HepG2 (cell line): ENCODE results near the gene NCOA3. TPM values are rescaled to one million over a fixed set of nuclear protein-coding genes. Genes with fewer than 3 reads are reported as not detected.

Source experiments
- CBX5 ChIP-seq: sonication (generic); formaldehyde crosslinking; IDR thresholded peaks from 2 replicates; pipeline ENCODE4 v1.4.0; 2020; ENCODE audit warnings: missing genetic modification reagents, borderline replicate concordance
- CREB1 ChIP-seq, 2 experiments: fragments of 450-650 bp in 1 of 2; IDR thresholded peaks; 2 replicates each; pipeline ENCODE4 v1.6.1; 2016 to 2017; ENCODE audit warnings: control low read depth in 1 of 2, mild to moderate bottlenecking in 1 of 2, missing compliant biosample characterization in 1 of 2, missing genetic modification characterization in 1 of 2
- KLF12 ChIP-seq: sonication (generic); formaldehyde crosslinking; IDR thresholded peaks from 2 replicates; pipeline ENCODE4 v1.4.0; 2020; ENCODE audit warnings: missing genetic modification reagents, borderline replicate concordance
- LCORL ChIP-seq, 2 experiments: fragments of 450-650 bp in 1 of 2; sonication (generic) in 1 of 2; formaldehyde crosslinking in 1 of 2; IDR thresholded peaks; 2 replicates each; pipeline versions ENCODE4 v1.5.0 to v1.6.1; 2017 to 2020; ENCODE audit warnings: antibody characterized with exemption in 1 of 2, missing genetic modification reagents in 1 of 2
- MTERF4 ChIP-seq: sonication (generic); formaldehyde crosslinking; IDR thresholded peaks from 2 replicates; pipeline ENCODE4 v1.8.0; 2023; ENCODE audit warnings: mild to moderate bottlenecking, missing genetic modification reagents
- NR3C1 ChIP-seq: sonication (generic); formaldehyde crosslinking; IDR thresholded peaks from 2 replicates; pipeline ENCODE4 v1.4.0; 2020; ENCODE audit warnings: missing genetic modification reagents
- RFXANK ChIP-seq: IDR thresholded peaks from 2 replicates; pipeline ENCODE4 v1.6.1; 2016
- SMYD3 ChIP-seq: sonication (generic); formaldehyde crosslinking; IDR thresholded peaks from 2 replicates; pipeline ENCODE4 v1.8.1; 2023; ENCODE audit warnings: mild to moderate bottlenecking, missing genetic modification reagents
- SRSF4 ChIP-seq: fragments of 200-400 bp; formaldehyde crosslinking; IDR thresholded peaks from one replicate; pipeline ENCODE4 v1.6.1; 2018; ENCODE audit warnings: mild to moderate bottlenecking, low read depth, low read length, moderate library complexity; ENCODE audit not compliant: poor library complexity, severe bottlenecking
- ZBTB33 ChIP-seq: sonication (generic); formaldehyde crosslinking; IDR thresholded peaks from 2 replicates; pipeline ENCODE4 v1.4.0; 2020; ENCODE audit warnings: missing genetic modification reagents
- ZNF142 ChIP-seq: sonication (generic); formaldehyde crosslinking; IDR thresholded peaks from 2 replicates; pipeline ENCODE4 v1.4.0; 2020; ENCODE audit warnings: missing genetic modification reagents
- ZNF232 ChIP-seq: sonication (generic); formaldehyde crosslinking; IDR thresholded peaks from 2 replicates; pipeline ENCODE4 v1.4.0; 2020; ENCODE audit warnings: missing genetic modification reagents, borderline replicate concordance
- ZNF510 ChIP-seq: sonication (generic); formaldehyde crosslinking; IDR thresholded peaks from 2 replicates; pipeline ENCODE4 v1.4.0; 2020; ENCODE audit warnings: low read depth, mild to moderate bottlenecking, missing genetic modification reagents
- ZNF614 ChIP-seq: IDR thresholded peaks from 2 replicates; pipeline ENCODE4 v1.6.1; 2018; ENCODE audit warnings: missing biosample characterization, missing genetic modification reagents, inconsistent platforms, borderline replicate concordance
- ZNF629 ChIP-seq: sonication (generic); formaldehyde crosslinking; conservative IDR thresholded peaks from 2 replicates; pipeline ENCODE4 v1.5.0; 2020; ENCODE audit warnings: missing genetic modification reagents
- ZNF766 ChIP-seq: sonication (generic); formaldehyde crosslinking; IDR thresholded peaks from 2 replicates; pipeline ENCODE4 v1.5.0; 2020; ENCODE audit warnings: missing genetic modification reagents, borderline replicate concordance
- ZNF768 ChIP-seq: sonication (generic); formaldehyde crosslinking; IDR thresholded peaks from 2 replicates; pipeline ENCODE4 v1.4.0; 2020; ENCODE audit warnings: missing genetic modification reagents
- ZUFSP ChIP-seq: sonication (generic); formaldehyde crosslinking; IDR thresholded peaks from 2 replicates; pipeline ENCODE4 v1.9.0; 2021; ENCODE audit warnings: missing genetic modification reagents, mild to moderate bottlenecking, borderline replicate concordance
- polyA plus RNA-seq, 8 experiments: library from polyadenylated mRNA; depleted of rRNA in 3 of 8; stranded (reverse) in 7 of 8; unstranded in 1 of 8; fragments of >200 nt; fragmentation: Illumina TruSeq in 4 of 8; extraction: Trizol in 4 of 8; gene quantifications; 2 replicates each; pipeline versions ENCODE4 v1.2.1 to v1.2.3, GENCODE V29; 2011 to 2016; ENCODE audit warnings: low read depth in 4 of 8, missing spikeins in 1 of 8, mixed read lengths in 1 of 8; ENCODE audit not compliant: insufficient read depth in 1 of 8
- total RNA-seq, 5 experiments: library from RNA; depleted of rRNA; stranded (reverse); fragments of >200 nt; fragmentation: Illumina TruSeq; extraction: Trizol; gene quantifications; 2 replicates each; pipeline ENCODE4 v1.2.3, GENCODE V29; 2016; ENCODE audit warnings: low read depth in 1 of 5

The NCOA3 gene
- total and polyA plus RNA-seq, 2 of the 13 experiments (the other 11 are each of a cell fraction or from before 2014, with no cell fraction given) = 35.0 to 56.8 TPM

- no peak for TF ChIP-seq ZBTB33 (CRISPR knock-in tag)
- TF ChIP-seq SMYD3 (CRISPR knock-in tag) = no peak
- TF ChIP-seq KLF12 (CRISPR knock-in tag) = no peak
- no peak for TF ChIP-seq ZNF614 (CRISPR knock-in tag)
- TF ChIP-seq SRSF4 = no peak
- peak; percentile 80; the same call in 1 of the 2 replicates for TF ChIP-seq ZNF768 (CRISPR knock-in tag)
- no peak for TF ChIP-seq CBX5 (CRISPR knock-in tag)
- no peak for TF ChIP-seq ZNF629 (CRISPR knock-in tag)
- TF ChIP-seq ZNF232 = 0 out of 2 replicates have a peak, but pooled peaks have one; percentile 16
- TF ChIP-seq CREB1 (IDR thresholded peaks at IDR 0.05) = no peak
- peak; percentile 7; the same call in 1 of the 2 replicates for TF ChIP-seq CREB1 (CRISPR knock-in tag; IDR thresholded peaks at IDR 0.05)
- TF ChIP-seq RFXANK (CRISPR knock-in tag) = 0 out of 2 replicates have a peak, but pooled peaks have one; percentile 51
- TF ChIP-seq ZNF510 (CRISPR knock-in tag) = 0 out of 2 replicates have a peak, but pooled peaks have one; percentile 20
- TF ChIP-seq MTERF4 (CRISPR knock-in tag) = no peak
- no peak for TF ChIP-seq ZNF142 (CRISPR knock-in tag)
- TF ChIP-seq LCORL (IDR thresholded peaks at IDR 0.05) = no peak
- no peak for TF ChIP-seq LCORL (CRISPR knock-in tag; IDR thresholded peaks at IDR 0.05)
- TF ChIP-seq ZUFSP (CRISPR knock-in tag) = no peak
- no peak for TF ChIP-seq NR3C1 (CRISPR knock-in tag)
- 0 out of 2 replicates have a peak, but pooled peaks have one; percentile 12 for TF ChIP-seq ZNF766 (CRISPR knock-in tag)
- TF ChIP-seq, all 625 proteins: peak for 17
Observed at GRCh38 chr20:47452736-47453161, 48.9 kb upstream of the NCOA3 start (continued).
